ENCODE results near the gene VASP. TPM values are rescaled to one million over a fixed set of nuclear protein-coding genes. Genes with fewer than 3 reads are reported as not detected.

The VASP gene
- total RNA-seq, 1 experiment from 2014 or later = 102 TPM

GRCh38 chr19:45473682-45474605, 33.3 kb upstream of the VASP start:
- no TSS peak for BruUV-seq (replicated peaks)
- POLR2A ChIA-PET (ENCODE audit: low non-redundant PET) = no interaction called here

GRCh38 chr19:45474606-45475521, 32.4 kb upstream of the VASP start:
- Histone ChIP-seq H3K4me3 (ENCODE audit: low read depth, low read length, poor library complexity, severe bottlenecking) (no peak overlapping the region), H3K27ac (ENCODE audit: low read depth, low read length, poor library complexity, severe bottlenecking) (no peak overlapping the region), H3K9me3 (ENCODE audit: low read depth, low read length, poor library complexity, severe bottlenecking) (no peaks in the 10 kb centered on the region), H3K27me3 (replicated peaks; ENCODE audit: insufficient read depth, low read depth, low read length, poor library complexity) (no peaks in the 10 kb centered on the region), H3K4me1 (ENCODE audit: insufficient read depth, low read length, poor library complexity, severe bottlenecking) (peaks cover 5% of the 10 kb centered on the region), H3K36me3 (ENCODE audit: insufficient read depth, low read length, poor library complexity, severe bottlenecking) (no peaks in the 10 kb centered on the region)
- no peak for DNase-seq (ENCODE audit: low spot score)
- intact Hi-C loops (cut with micrococcal nuclease; ENCODE audit: unreplicated experiment) = no loop called here
- TF ChIP-seq EZH2 (IDR thresholded peaks at IDR 0.05; ENCODE audit: borderline replicate concordance, low read depth, low read length, poor library complexity, severe bottlenecking) = no peak
- TF ChIP-seq CTCF (conservative IDR thresholded peaks at IDR 0.05; ENCODE audit: low read depth, low read length) = no peak
- ChIA-PET CTCF (no interaction called here), POLR2A (ENCODE audit: low non-redundant PET) (interaction anchor here (0.5 kb wide), 1 partner anchor 36 kb away, joined by 5 read pairs; no protein-coding TSS in a partner anchor)
- no TSS peak for BruUV-seq (replicated peaks)

More at GRCh38 chr19:45473682-45474605, 33.3 kb upstream of the VASP start:
- Histone ChIP-seq H3K27ac (ENCODE audit: low read depth, low read length, poor library complexity, severe bottlenecking) (no peak overlapping the region), H3K4me1 (ENCODE audit: insufficient read depth, low read length, poor library complexity, severe bottlenecking) (peaks cover 5% of the 10 kb centered on the region), H3K9me3 (ENCODE audit: low read depth, low read length, poor library complexity, severe bottlenecking) (no peaks in the 10 kb centered on the region), H3K4me3 (ENCODE audit: low read depth, low read length, poor library complexity, severe bottlenecking) (no peak overlapping the region), H3K36me3 (ENCODE audit: insufficient read depth, low read length, poor library complexity, severe bottlenecking) (no peaks in the 10 kb centered on the region), H3K27me3 (replicated peaks; ENCODE audit: insufficient read depth, low read depth, low read length, poor library complexity) (no peaks in the 10 kb centered on the region)
- intact Hi-C loops (cut with micrococcal nuclease; ENCODE audit: unreplicated experiment) = no loop called here
- TF ChIP-seq CTCF (conservative IDR thresholded peaks at IDR 0.05; ENCODE audit: low read depth, low read length) (no peak), EZH2 (IDR thresholded peaks at IDR 0.05; ENCODE audit: borderline replicate concordance, low read depth, low read length, poor library complexity, severe bottlenecking) (no peak)
- DNase-seq (ENCODE audit: low spot score) = no peak
- CTCF ChIA-PET = interaction anchor here (0.5 kb wide), 1 partner anchor 46 kb away, joined by 3 read pairs; no protein-coding TSS in a partner anchor

GRCh38 chr19:45475537-45476291, 31.6 kb upstream of the VASP start:
- Histone ChIP-seq H3K27me3 (replicated peaks; ENCODE audit: insufficient read depth, low read depth, low read length, poor library complexity) (no peaks in the 10 kb centered on the region), H3K9me3 (ENCODE audit: low read depth, low read length, poor library complexity, severe bottlenecking) (no peaks in the 10 kb centered on the region), H3K4me1 (ENCODE audit: insufficient read depth, low read length, poor library complexity, severe bottlenecking) (peaks cover 5% of the 10 kb centered on the region), H3K27ac (ENCODE audit: low read depth, low read length, poor library complexity, severe bottlenecking) (no peak overlapping the region), H3K4me3 (ENCODE audit: low read depth, low read length, poor library complexity, severe bottlenecking) (no peak overlapping the region), H3K36me3 (ENCODE audit: insufficient read depth, low read length, poor library complexity, severe bottlenecking) (no peaks in the 10 kb centered on the region)
- CTCF ChIA-PET = no interaction called here
- POLR2A ChIA-PET (ENCODE audit: low non-redundant PET) = no interaction called here
- TF ChIP-seq EZH2 (IDR thresholded peaks at IDR 0.05; ENCODE audit: borderline replicate concordance, low read depth, low read length, poor library complexity, severe bottlenecking) (no peak), CTCF (conservative IDR thresholded peaks at IDR 0.05; ENCODE audit: low read depth, low read length) (no peak)
- no peak for DNase-seq (ENCODE audit: low spot score)
- intact Hi-C loops (cut with micrococcal nuclease; ENCODE audit: unreplicated experiment) = no loop called here
- BruUV-seq (replicated peaks) = no TSS peak

Measured in A673 (cell line).